ENCODE results near the gene PLEKHJ1.

The PLEKHJ1 gene

DNA sequence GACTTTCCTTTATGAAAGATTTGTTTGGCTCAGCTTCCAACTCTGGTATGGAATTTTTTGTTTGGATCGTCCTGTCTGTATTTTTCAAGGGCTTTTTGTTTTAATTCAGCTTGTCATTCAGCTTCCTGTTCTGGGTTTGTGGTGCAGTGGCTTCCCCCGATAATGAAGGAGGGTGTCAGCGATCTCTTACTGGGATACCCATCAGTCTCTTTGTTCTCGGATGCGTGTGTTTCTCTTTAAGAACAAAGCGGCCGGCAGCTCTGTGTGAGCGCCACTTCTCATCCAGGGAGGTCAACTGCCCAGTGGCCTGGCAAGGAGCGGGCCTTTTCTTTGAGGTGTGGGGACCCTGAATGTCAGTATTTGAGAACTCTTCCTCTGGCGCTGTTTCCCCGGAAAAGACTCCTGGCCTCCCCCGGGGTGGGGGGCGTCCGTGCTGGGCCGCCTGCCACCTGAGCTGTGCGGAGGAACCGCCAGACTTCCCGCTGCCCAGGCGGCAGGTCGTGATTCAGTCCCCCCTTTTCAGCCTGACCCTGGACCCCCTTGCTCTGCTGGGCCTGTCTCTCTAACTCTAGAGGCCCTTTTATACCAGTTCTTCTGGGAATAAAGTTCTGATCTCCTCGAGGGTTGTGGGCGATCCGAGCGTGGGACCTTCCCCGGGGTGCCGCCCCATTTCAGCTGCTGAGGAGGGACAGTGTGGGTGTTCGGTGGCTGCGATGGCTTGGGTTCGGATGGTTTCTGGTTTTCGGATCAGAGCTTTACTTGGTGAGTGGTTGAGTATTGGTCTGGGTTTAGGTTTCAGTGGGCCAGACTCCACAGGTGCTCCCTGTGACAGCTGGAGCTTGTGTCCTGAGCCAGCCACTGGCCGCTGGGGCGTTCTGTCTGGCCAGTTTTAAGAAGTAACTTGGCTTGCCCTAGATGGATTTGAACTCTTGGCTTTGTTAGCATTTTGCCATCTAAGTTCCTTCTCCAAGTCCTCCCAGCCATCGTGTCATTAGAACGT lies 3.9 kb upstream of the PLEKHJ1 start:
- DNase-seq (ENCODE audit: insufficient read length, low spot score) (no peak), FAIRE-seq (no peak)
- TF ChIP-seq POLR2A (IDR thresholded peaks at IDR 0.05; ENCODE audit: low read depth, low read length) = no peak

GRCh38 chr19:2239173-2239572 lies 3.0 kb upstream of the PLEKHJ1 start:
- TF ChIP-seq POLR2A (IDR thresholded peaks at IDR 0.05; ENCODE audit: low read depth, low read length) = no peak
- FAIRE-seq (no peak), DNase-seq (ENCODE audit: insufficient read length, low spot score) (no peak)

- DNase-seq (ENCODE audit: insufficient read length, low spot score) (no peak), FAIRE-seq (no peak)
- TF ChIP-seq POLR2A (IDR thresholded peaks at IDR 0.05; ENCODE audit: low read depth, low read length) = no peak
Measured at GRCh38 chr19:2237869-2238153, 1.7 kb upstream of the PLEKHJ1 start.

- TF ChIP-seq POLR2A (IDR thresholded peaks at IDR 0.05; ENCODE audit: low read depth, low read length) = no peak
- no peak for DNase-seq (ENCODE audit: insufficient read length, low spot score)
- FAIRE-seq = no peak
Measured at GRCh38 chr19:2237051-2237868, 1.1 kb upstream of the PLEKHJ1 start.

DNA sequence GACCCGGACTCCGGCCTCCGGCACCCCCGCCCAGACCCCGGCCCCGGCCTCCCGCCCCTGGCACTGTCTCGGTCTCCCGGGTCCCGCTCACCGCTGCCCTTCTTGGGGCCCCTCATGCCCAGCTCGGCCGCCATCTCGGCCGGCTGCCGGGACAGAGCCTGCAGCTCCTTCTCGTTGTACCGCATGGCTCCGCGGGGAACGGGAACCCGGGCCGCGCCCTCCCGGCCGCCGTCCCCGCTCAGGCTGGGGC lies 140 bp downstream of the PLEKHJ1 start:
- TF ChIP-seq POLR2A (IDR thresholded peaks at IDR 0.05; ENCODE audit: low read depth, low read length) = peak; percentile 64
- FAIRE-seq (no peak), DNase-seq (ENCODE audit: insufficient read length, low spot score) (no peak)

GRCh38 chr19:2235381-2236063 lies 607 bp downstream of the PLEKHJ1 start:
- no peak for FAIRE-seq
- no peak for TF ChIP-seq POLR2A (IDR thresholded peaks at IDR 0.05; ENCODE audit: low read depth, low read length)
- no peak for DNase-seq (ENCODE audit: insufficient read length, low spot score)

GRCh38 chr19:2234996-2235380 lies 1.1 kb downstream of the PLEKHJ1 start:
- FAIRE-seq = no peak
- no peak for DNase-seq (ENCODE audit: insufficient read length, low spot score)
- TF ChIP-seq POLR2A (IDR thresholded peaks at IDR 0.05; ENCODE audit: low read depth, low read length) = no peak

DNA sequence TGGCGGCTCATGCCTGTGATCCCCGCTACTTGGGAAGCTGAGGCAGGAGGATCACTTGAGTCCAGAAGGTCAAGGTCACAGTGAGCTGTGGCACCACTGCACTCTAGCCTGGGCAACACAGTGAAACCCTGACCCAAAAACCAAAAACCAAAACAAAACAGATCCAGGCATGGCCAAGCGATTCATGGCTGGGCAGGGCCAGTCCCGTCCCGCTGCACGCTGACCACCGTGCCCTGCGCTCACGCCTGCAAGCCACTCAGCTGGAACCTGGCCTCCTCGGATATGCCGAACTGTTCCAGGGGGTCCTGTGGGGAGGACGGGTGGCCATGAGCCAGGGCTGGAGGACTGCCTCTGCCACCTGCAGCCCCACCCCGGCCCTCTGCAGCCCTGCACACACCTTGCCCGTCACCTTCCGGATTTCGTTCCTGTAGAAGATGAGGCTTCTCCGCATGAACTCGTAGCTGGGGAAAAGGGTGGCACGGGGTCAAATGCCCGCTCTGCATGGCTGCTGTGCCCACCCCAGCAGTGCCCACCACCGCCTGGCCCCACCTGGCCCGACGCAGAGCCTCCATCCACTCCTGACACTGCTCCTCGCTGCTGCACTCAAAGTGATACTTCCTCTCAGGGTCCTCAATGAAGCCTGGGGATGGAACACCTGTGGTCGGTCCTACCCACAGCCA lies 2.4 kb downstream of the PLEKHJ1 start:
- no peak for TF ChIP-seq POLR2A (IDR thresholded peaks at IDR 0.05; ENCODE audit: low read depth, low read length)
- DNase-seq (ENCODE audit: insufficient read length, low spot score) (no peak), FAIRE-seq (no peak)

DNA sequence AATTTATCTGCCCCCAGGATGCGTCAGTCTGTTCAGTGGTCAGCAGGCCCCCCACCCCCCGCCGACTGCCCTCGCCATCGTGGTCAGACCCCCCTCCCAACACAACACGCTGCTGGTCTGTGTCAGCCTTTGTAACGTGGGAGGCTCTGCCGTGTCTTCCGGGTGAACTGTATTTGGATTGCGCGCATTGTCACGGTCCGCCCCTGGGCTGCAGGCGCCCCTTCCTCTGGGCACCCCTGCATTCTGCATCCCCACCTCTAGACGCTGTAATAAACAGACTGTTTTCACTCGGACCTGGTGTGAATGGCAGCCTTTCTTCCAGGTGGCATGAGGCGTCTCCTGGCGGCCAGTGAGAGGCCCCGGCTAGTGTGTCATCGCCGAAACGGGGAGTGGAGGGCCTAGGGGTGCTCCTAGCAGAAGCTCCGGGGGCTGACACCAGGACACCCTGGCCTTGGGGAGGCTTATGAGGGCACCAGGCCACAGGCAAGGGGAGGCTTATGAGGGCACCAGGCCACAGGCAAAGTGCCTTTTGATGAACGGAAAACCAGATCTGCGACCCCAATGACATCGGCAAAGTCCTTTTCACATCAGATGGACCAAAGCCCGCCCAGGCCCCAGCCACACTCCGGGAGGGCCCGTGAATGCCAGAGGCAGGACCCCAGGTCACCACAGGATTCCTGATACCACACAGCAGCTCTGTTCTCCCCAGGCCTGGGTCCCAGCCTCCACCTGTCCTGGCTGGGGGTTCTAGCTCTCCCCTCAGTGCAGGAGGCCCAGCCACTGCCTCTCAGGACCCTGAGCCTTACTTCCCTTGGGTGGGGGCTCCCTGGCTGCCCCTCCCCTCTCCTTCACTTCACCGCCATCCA lies 3.6 kb downstream of the PLEKHJ1 start:
- FAIRE-seq = no peak
- no peak for DNase-seq (ENCODE audit: insufficient read length, low spot score)
- no peak for TF ChIP-seq POLR2A (IDR thresholded peaks at IDR 0.05; ENCODE audit: low read depth, low read length)

DNA sequence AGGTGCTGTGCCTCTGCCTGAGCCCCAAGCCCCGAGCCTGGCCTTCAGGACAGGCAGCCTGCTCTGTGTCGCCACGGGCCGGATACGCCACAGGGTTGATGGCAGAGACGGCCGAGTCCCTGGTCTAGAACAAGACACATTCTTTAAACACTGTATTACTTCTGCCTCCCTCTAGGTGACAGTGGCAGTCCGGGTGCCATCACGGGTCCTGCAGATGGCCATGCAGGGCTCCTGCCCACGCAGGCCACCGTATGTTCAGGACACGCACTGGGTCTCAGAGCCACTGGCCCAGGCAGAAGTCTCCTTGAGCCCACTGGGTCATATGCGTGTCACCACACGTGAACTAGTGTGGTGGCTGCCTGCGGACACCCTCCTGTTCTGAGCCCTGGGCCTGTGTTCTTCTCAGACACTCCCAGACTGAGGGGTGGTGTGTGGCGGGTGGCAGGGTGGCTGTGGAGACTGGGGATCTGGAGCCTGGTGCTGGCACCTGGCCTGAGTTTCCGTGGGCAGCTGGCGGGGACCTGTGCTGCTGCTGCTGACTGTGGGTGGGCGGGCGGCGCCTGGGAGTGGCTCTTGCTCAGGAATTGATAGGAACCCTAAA lies 4.4 kb downstream of the PLEKHJ1 start:
- DNase-seq (ENCODE audit: insufficient read length, low spot score) = no peak
- no peak for FAIRE-seq
- TF ChIP-seq POLR2A (IDR thresholded peaks at IDR 0.05; ENCODE audit: low read depth, low read length) = no peak

DNA sequence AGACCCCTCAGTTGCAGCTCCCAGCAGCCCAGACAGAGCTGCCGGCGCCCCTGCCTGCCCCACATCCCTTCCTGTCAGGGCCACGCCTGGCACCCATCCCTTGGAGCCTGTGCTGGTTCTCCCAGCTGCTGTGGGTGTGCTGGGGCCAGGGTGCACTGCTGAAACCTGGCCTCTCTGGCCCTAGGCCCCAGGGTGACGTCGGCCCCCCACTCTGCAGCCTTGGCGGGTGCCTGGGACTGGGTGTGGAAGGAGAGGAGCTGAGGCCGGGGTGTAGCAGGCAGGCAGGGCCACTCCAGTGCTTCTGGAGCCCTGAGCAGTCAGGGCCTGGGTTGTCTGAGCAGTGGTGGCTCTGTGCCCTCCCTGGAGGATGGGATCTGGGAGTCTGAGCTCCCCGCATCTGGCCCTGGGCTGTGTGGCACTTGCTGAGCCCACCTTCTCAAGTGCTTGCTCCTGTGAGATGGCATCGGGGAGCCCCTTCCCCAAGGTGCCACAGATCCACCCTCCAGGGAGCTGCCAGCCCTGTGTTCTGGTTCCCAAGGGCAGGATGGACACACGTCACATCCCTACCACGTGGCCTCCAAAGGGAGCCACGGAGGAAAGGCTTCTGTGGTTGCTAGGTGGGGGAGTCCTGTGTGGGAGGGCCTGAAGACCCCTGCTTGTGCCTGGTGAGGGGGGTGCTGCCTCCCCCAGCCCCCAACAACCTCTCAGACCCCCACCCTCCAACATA lies 5.2 kb downstream of the PLEKHJ1 start:
- FAIRE-seq = no peak
- DNase-seq (ENCODE audit: insufficient read length, low spot score) = no peak
- no peak for TF ChIP-seq POLR2A (IDR thresholded peaks at IDR 0.05; ENCODE audit: low read depth, low read length)

- TF ChIP-seq POLR2A (IDR thresholded peaks at IDR 0.05; ENCODE audit: low read depth, low read length) = no peak
- FAIRE-seq = no peak
- no peak for DNase-seq (ENCODE audit: insufficient read length, low spot score)
Measured at GRCh38 chr19:2230033-2230531, 6.0 kb downstream of the PLEKHJ1 start.

Data from H54 (cell line).